ENCODE measurements around the gene LHFPL3.

Gene LHFPL3

GRCh38 chr7:104794589-104794988, 466.2 kb downstream of the LHFPL3 start:
- Histone ChIP-seq H3K79me1 (replicated peaks; ENCODE audit: low read length, poor library complexity, severe bottlenecking) (no peaks in the 10 kb centered on the region), H3K18ac (ENCODE audit: low read depth in 1 of 2, low read length in 2 of 2) (no peak overlapping the region), H3K27me3 (ENCODE audit: control insufficient read depth in 1 of 2, insufficient read depth in 1 of 2, low read length in 2 of 2) (peaks cover 0 to 11% of the 10 kb centered on the region in 2 experiments), H3K9me3 (ENCODE audit: control insufficient read depth, low read length) (no peaks in the 10 kb centered on the region), H2AFZ (ENCODE audit: low read depth, low read length) (no peak overlapping the region), H3K14ac (ENCODE audit: low read length in 2 of 2) (no peak overlapping the region), H2BK5ac (ENCODE audit: low read depth, low read length, poor library complexity, severe bottlenecking) (no peak overlapping the region), H3K27ac (ENCODE audit: low read length, poor library complexity, severe bottlenecking) (no peak overlapping the region), H3K36me3 (ENCODE audit: control insufficient read depth in 1 of 2, insufficient read depth in 2 of 2, low read depth in 1 of 2, low read length in 2 of 2) (no peaks in the 10 kb centered on the region), H2AK5ac (ENCODE audit: low read length, severe bottlenecking) (no peak overlapping the region), H3K4me2 (ENCODE audit: low read length, poor library complexity, severe bottlenecking) (no peak overlapping the region), H2BK120ac (ENCODE audit: low read depth, low read length) (no peak overlapping the region), H3K4me1 (ENCODE audit: control insufficient read depth, insufficient read depth, low read depth, low read length) (no peaks in the 10 kb centered on the region), H4K8ac (ENCODE audit: low read length) (no peak overlapping the region), H3K4ac (ENCODE audit: low read depth in 1 of 2, low read length in 2 of 2) (no peak overlapping the region), H3K23ac (ENCODE audit: low read length in 2 of 2) (no peak overlapping the region), H3K9ac (ENCODE audit: low read length) (no peak overlapping the region), H2BK15ac (ENCODE audit: low read depth, poor library complexity, severe bottlenecking) (no peak overlapping the region), H4K91ac (ENCODE audit: low read length) (no peak overlapping the region), H2BK12ac (ENCODE audit: low read length in 2 of 2) (no peak overlapping the region), H3K4me3 (ENCODE audit: insufficient read depth in 1 of 2, low read depth in 1 of 2, low read length in 2 of 2) (no peak overlapping the region)
- DNase-seq: no peak
- WGBS: 59% methylated on average over 3 of the region's 3 CpGs

GRCh38 chr7:104795086-104795485, 466.7 kb downstream of the LHFPL3 start:
- Histone ChIP-seq H3K9ac (ENCODE audit: low read length) (no peak overlapping the region), H3K4me1 (ENCODE audit: control insufficient read depth, insufficient read depth, low read depth, low read length) (no peaks in the 10 kb centered on the region), H3K4ac (ENCODE audit: low read depth in 1 of 2, low read length in 2 of 2) (no peak overlapping the region), H2AFZ (ENCODE audit: low read depth, low read length) (no peak overlapping the region), H2AK5ac (ENCODE audit: low read length, severe bottlenecking) (no peak overlapping the region), H3K9me3 (ENCODE audit: control insufficient read depth, low read length) (no peaks in the 10 kb centered on the region), H4K91ac (ENCODE audit: low read length) (no peak overlapping the region), H3K27me3 (ENCODE audit: control insufficient read depth in 1 of 2, insufficient read depth in 1 of 2, low read length in 2 of 2) (peaks cover 0 to 11% of the 10 kb centered on the region in 2 experiments), H3K36me3 (ENCODE audit: control insufficient read depth in 1 of 2, insufficient read depth in 2 of 2, low read depth in 1 of 2, low read length in 2 of 2) (no peaks in the 10 kb centered on the region), H3K4me2 (ENCODE audit: low read length, poor library complexity, severe bottlenecking) (no peak overlapping the region), H3K4me3 (ENCODE audit: insufficient read depth in 1 of 2, low read depth in 1 of 2, low read length in 2 of 2) (no peak overlapping the region), H2BK5ac (ENCODE audit: low read depth, low read length, poor library complexity, severe bottlenecking) (no peak overlapping the region), H3K23ac (ENCODE audit: low read length in 2 of 2) (no peak overlapping the region), H2BK12ac (ENCODE audit: low read length in 2 of 2) (no peak overlapping the region), H3K79me1 (replicated peaks; ENCODE audit: low read length, poor library complexity, severe bottlenecking) (no peaks in the 10 kb centered on the region), H2BK15ac (ENCODE audit: low read depth, poor library complexity, severe bottlenecking) (no peak overlapping the region), H4K8ac (ENCODE audit: low read length) (no peak overlapping the region), H3K27ac (ENCODE audit: low read length, poor library complexity, severe bottlenecking) (no peak overlapping the region), H3K18ac (ENCODE audit: low read depth in 1 of 2, low read length in 2 of 2) (no peak overlapping the region), H3K14ac (ENCODE audit: low read length in 2 of 2) (no peak overlapping the region), H2BK120ac (ENCODE audit: low read depth, low read length) (no peak overlapping the region)
- no peak for DNase-seq
- WGBS: 54% methylated on average over 3 of the region's 7 CpGs

GRCh38 chr7:104795616-104796398, 467.4 kb downstream of the LHFPL3 start:
- no peak overlapping the region for H3K4ac ChIP-seq (ENCODE audit: low read depth in 1 of 2, low read length in 2 of 2)
- no peak overlapping the region for H2BK15ac ChIP-seq (ENCODE audit: low read depth, poor library complexity, severe bottlenecking)
- no peak overlapping the region for H3K14ac ChIP-seq (ENCODE audit: low read length in 2 of 2)
- no peaks in the 10 kb centered on the region for H3K79me1 ChIP-seq (replicated peaks; ENCODE audit: low read length, poor library complexity, severe bottlenecking)
- no peak overlapping the region for H3K27ac ChIP-seq (ENCODE audit: low read length, poor library complexity, severe bottlenecking)
- no peak overlapping the region for H2BK120ac ChIP-seq (ENCODE audit: low read depth, low read length)
- 71% methylated on average over 7 of the region's 7 CpGs for WGBS
- H3K23ac ChIP-seq (ENCODE audit: low read length in 2 of 2): no peak overlapping the region
- no peak overlapping the region for H4K91ac ChIP-seq (ENCODE audit: low read length)
- H4K8ac ChIP-seq (ENCODE audit: low read length): no peak overlapping the region
- no peaks in the 10 kb centered on the region for H3K9me3 ChIP-seq (ENCODE audit: control insufficient read depth, low read length)
- H3K4me2 ChIP-seq (ENCODE audit: low read length, poor library complexity, severe bottlenecking): no peak overlapping the region
- H2BK5ac ChIP-seq (ENCODE audit: low read depth, low read length, poor library complexity, severe bottlenecking): no peak overlapping the region
- no peak overlapping the region for H3K4me3 ChIP-seq (ENCODE audit: insufficient read depth in 1 of 2, low read depth in 1 of 2, low read length in 2 of 2)
- H3K9ac ChIP-seq (ENCODE audit: low read length): no peak overlapping the region
- no peak overlapping the region for H2AFZ ChIP-seq (ENCODE audit: low read depth, low read length)
- no peak overlapping the region for H2AK5ac ChIP-seq (ENCODE audit: low read length, severe bottlenecking)
- no peak overlapping the region for H3K18ac ChIP-seq (ENCODE audit: low read depth in 1 of 2, low read length in 2 of 2)
- H2BK12ac ChIP-seq (ENCODE audit: low read length in 2 of 2): no peak overlapping the region
- no peaks in the 10 kb centered on the region for H3K36me3 ChIP-seq (ENCODE audit: control insufficient read depth in 1 of 2, insufficient read depth in 2 of 2, low read depth in 1 of 2, low read length in 2 of 2)
- no peak for DNase-seq
- H3K27me3 ChIP-seq (ENCODE audit: control insufficient read depth in 1 of 2, insufficient read depth in 1 of 2, low read length in 2 of 2): peaks cover 0 to 4% of the 10 kb centered on the region in 2 experiments
- no peaks in the 10 kb centered on the region for H3K4me1 ChIP-seq (ENCODE audit: control insufficient read depth, insufficient read depth, low read depth, low read length)

GRCh38 chr7:104800307-104800706, 471.9 kb downstream of the LHFPL3 start:
- Histone ChIP-seq H3K79me1 (replicated peaks; ENCODE audit: low read length, poor library complexity, severe bottlenecking) (no peaks in the 10 kb centered on the region), H3K27ac (ENCODE audit: low read length, poor library complexity, severe bottlenecking) (no peak overlapping the region), H3K4me3 (ENCODE audit: insufficient read depth in 1 of 2, low read depth in 1 of 2, low read length in 2 of 2) (no peak overlapping the region), H3K27me3 (ENCODE audit: control insufficient read depth in 1 of 2, insufficient read depth in 1 of 2, low read length in 2 of 2) (peaks cover 0 to 10% of the 10 kb centered on the region in 2 experiments), H2BK15ac (ENCODE audit: low read depth, poor library complexity, severe bottlenecking) (no peak overlapping the region), H2BK5ac (ENCODE audit: low read depth, low read length, poor library complexity, severe bottlenecking) (no peak overlapping the region), H3K4me2 (ENCODE audit: low read length, poor library complexity, severe bottlenecking) (no peak overlapping the region), H3K36me3 (ENCODE audit: control insufficient read depth in 1 of 2, insufficient read depth in 2 of 2, low read depth in 1 of 2, low read length in 2 of 2) (no peaks in the 10 kb centered on the region), H2BK120ac (ENCODE audit: low read depth, low read length) (no peak overlapping the region), H3K4ac (ENCODE audit: low read depth in 1 of 2, low read length in 2 of 2) (no peak overlapping the region), H2BK12ac (ENCODE audit: low read length in 2 of 2) (no peak overlapping the region), H4K91ac (ENCODE audit: low read length) (no peak overlapping the region), H3K9ac (ENCODE audit: low read length) (no peak overlapping the region), H3K23ac (ENCODE audit: low read length in 2 of 2) (no peak overlapping the region), H3K9me3 (ENCODE audit: control insufficient read depth, low read length) (no peaks in the 10 kb centered on the region), H2AFZ (ENCODE audit: low read depth, low read length) (no peak overlapping the region), H3K14ac (ENCODE audit: low read length in 2 of 2) (no peak overlapping the region), H3K18ac (ENCODE audit: low read depth in 1 of 2, low read length in 2 of 2) (no peak overlapping the region), H2AK5ac (ENCODE audit: low read length, severe bottlenecking) (no peak overlapping the region), H3K4me1 (ENCODE audit: control insufficient read depth, insufficient read depth, low read depth, low read length) (no peaks in the 10 kb centered on the region), H4K8ac (ENCODE audit: low read length) (no peak overlapping the region)
- DNase-seq: no peak
- 58% methylated on average over 4 of the region's 4 CpGs for WGBS
